Sigmoid colon (tissue), 7 donors: Measurements from ENCODE around the gene ZNF85. TPM values are rescaled to one million over a fixed set of nuclear protein-coding genes. Genes with fewer than 3 reads are reported as not detected.
"Not testable (repeated sequence)": the region's sequence is repeated elsewhere in the genome, so short reads cannot be mapped to it uniquely, and the experiment has no call there.

ENCODE experiments used
- DNase-seq: peaks from one replicate; pipeline ENCODE4 v3.0.0-alpha.2; 2019
- H3K27ac ChIP-seq, 4 donors: fragments of 200-600 bp; sonication (generic); one replicate each; pipeline ENCODE4 v1.5.1; 2016 to 2019; ENCODE audit warnings: mild to moderate bottlenecking in 1 of 4
- H3K27me3 ChIP-seq, 3 donors: fragments of 200-600 bp; sonication (generic); one replicate each; pipeline ENCODE4 v1.5.1; 2019; ENCODE audit warnings: mild to moderate bottlenecking in 1 of 3
- H3K36me3 ChIP-seq, 4 donors: fragments of 200-600 bp; sonication (generic); one replicate each; pipeline ENCODE4 v1.5.1; 2016 to 2019
- H3K4me1 ChIP-seq, 4 donors: fragments of 200-600 bp; sonication (generic); one replicate each; pipeline ENCODE4 v1.5.1; 2017 to 2019
- H3K4me3 ChIP-seq, 4 donors: fragments of 200-600 bp; sonication (generic); one replicate each; pipeline ENCODE4 v1.5.1; 2017 to 2019; ENCODE audit warnings: mild to moderate bottlenecking in 2 of 4, moderate library complexity in 1 of 4
- H3K9me3 ChIP-seq, 4 donors: fragments of 200-600 bp in 3 of 4; sonication (generic) in 3 of 4; one replicate each; pipeline versions ENCODE4 v1.5.1 to v1.6.1; 2013 to 2019
- CTCF ChIP-seq, 4 experiments: fragments of 450-650 bp in 3 of 4; fragments of 200-600 bp in 1 of 4; IDR thresholded peaks; one replicate each; pipeline ENCODE4 v1.5.1; 2016 to 2019; ENCODE audit warnings: antibody characterized with exemption in 4 of 4, mild to moderate bottlenecking in 3 of 4, moderate library complexity in 2 of 4
- EP300 ChIP-seq, 4 donors: sonication (generic); formaldehyde crosslinking; IDR thresholded peaks; one replicate each; pipeline ENCODE4 v1.6.1; 2017; ENCODE audit warnings: antibody characterized with exemption in 4 of 4
- POLR2A ChIP-seq, 2 donors: fragments of 450-650 bp; IDR thresholded peaks; one replicate each; pipeline ENCODE4 v1.6.1; 2016; ENCODE audit warnings: antibody characterized with exemption in 2 of 2, mild to moderate bottlenecking in 2 of 2, moderate library complexity in 2 of 2
- POLR2AphosphoS5 ChIP-seq, 4 donors: sonication (generic); formaldehyde crosslinking; IDR thresholded peaks; one replicate each; pipeline ENCODE4 v1.6.1; 2017; ENCODE audit warnings: antibody characterized with exemption in 4 of 4
- WGBS, 2 donors: extraction: QIAGEN DNeasy Blood & Tissue Kit; methylation state at CpG; one replicate each; pipeline ENCODE4 v1.1.7; 2013; 5-methylcytosine and 5-hydroxymethylcytosine counted together
- intact Hi-C: fragments of 100-400 bp; cut with DNase I; formaldehyde crosslinking; loops from one replicate; pipeline ENCODE4 v1.15.1; 2023
- polyA plus RNA-seq, 3 donors: library from polyadenylated mRNA; stranded (reverse); fragments of 200-250 nt; gene quantifications; one replicate each; pipeline ENCODE4 v1.2.3, GENCODE V29; 2013
- total RNA-seq, 4 donors: library from RNA; depleted of rRNA; stranded (reverse); fragments of >200 nt; gene quantifications; one replicate each; pipeline ENCODE4 v1.1.0, GENCODE V29; 2016
- donor health status: healthy with polysubstance abuse.
- donor health status: Bipolar disorder and iron deficiency.
- donor health status: healthy.

ZNF85 gene
- total and polyA plus RNA-seq, 7 donors = 1.4 to 6.1 (median 4.2) TPM

- H3K36me3 ChIP-seq = no peaks in the 10 kb centered on the region
- intact Hi-C loops = loop anchor here (10.0 kb wide), 1 partner anchor 264 kb away; the partner anchor contains the start of gene ZNF626
- WGBS, 2 donors = 86 to 90% methylated on average over 1 of the region's 1 CpG
Measured at GRCh38 chr19:20928371-20928770, 5.3 kb downstream of the ZNF85 start.

GRCh38 chr19:20936322-20936947, 13.4 kb downstream of the ZNF85 start:
- H3K4me3 ChIP-seq, H3K36me3 ChIP-seq, H3K27me3 ChIP-seq, DNase-seq, H3K4me1 ChIP-seq, intact Hi-C loops, H3K27ac ChIP-seq, H3K9me3 ChIP-seq: not testable (repeated sequence)
- WGBS, 2 donors = 93 to 94% methylated on average over 5 of the region's 5 CpGs

More at GRCh38 chr19:20928371-20928770, 5.3 kb downstream of the ZNF85 start:
- peaks cover 0 to 7% (median 0%) of the 10 kb centered on the region in 4 donors for H3K4me1 ChIP-seq
- no peak for DNase-seq
- H3K27me3 ChIP-seq = no peaks in the 10 kb centered on the region
- H3K27ac ChIP-seq = no peak overlapping the region
- TF ChIP-seq POLR2A (IDR thresholded peaks at IDR 0.05) (no peak), POLR2AphosphoS5 (IDR thresholded peaks at IDR 0.05) (no peak), EP300 (IDR thresholded peaks at IDR 0.05) (no peak), CTCF (IDR thresholded peaks at IDR 0.05) (no peak)
- H3K9me3 ChIP-seq = peaks cover 0 to 3% (median 0%) of the 10 kb centered on the region in 4 donors
- H3K4me3 ChIP-seq = no peak overlapping the region

- intact Hi-C loops, H3K4me1 ChIP-seq, DNase-seq, H3K4me3 ChIP-seq, H3K27ac ChIP-seq, H3K27me3 ChIP-seq: not testable (repeated sequence)
- Histone ChIP-seq H3K9me3 (peaks cover 0 to 13% (median 5%) of the 10 kb centered on the region in 4 donors), H3K36me3 (peaks cover 0 to 17% (median 5%) of the 10 kb centered on the region in 4 donors)
- 88 to 90% methylated on average over 39 to 41 of the region's 41 CpGs for WGBS, 2 donors
Measured at GRCh38 chr19:20952561-20953095, 29.6 kb downstream of the ZNF85 start.

- Histone ChIP-seq H3K9me3 (no peaks in the 10 kb centered on the region), H3K36me3 (no peaks in the 10 kb centered on the region), H3K4me1 (no peaks in the 10 kb centered on the region), H3K27ac (no peak overlapping the region), H3K4me3 (no peak overlapping the region), H3K27me3 (no peaks in the 10 kb centered on the region)
- TF ChIP-seq POLR2AphosphoS5 (IDR thresholded peaks at IDR 0.05) = no peak
- intact Hi-C loops = no loop called here
- WGBS, 2 donors = 45 to 48% methylated on average over 4 of the region's 4 CpGs
- DNase-seq = no peak
Measured at GRCh38 chr19:20964798-20965197, 41.7 kb downstream of the ZNF85 start.

GRCh38 chr19:20968092-20968491, 45.0 kb downstream of the ZNF85 start:
- Histone ChIP-seq H3K4me1 (no peaks in the 10 kb centered on the region), H3K27me3 (no peaks in the 10 kb centered on the region), H3K9me3 (peaks cover 0 to 3% (median 0%) of the 10 kb centered on the region in 4 donors), H3K27ac (no peak overlapping the region), H3K36me3 (no peaks in the 10 kb centered on the region), H3K4me3 (no peak overlapping the region)
- TF ChIP-seq POLR2A (IDR thresholded peaks at IDR 0.05) = no peak
- intact Hi-C loops = no loop called here
- DNase-seq = no peak
- WGBS, 2 donors = 89 to 93% methylated on average over 1 of the region's 1 CpG

- intact Hi-C loops = no loop called here
- 88 to 89% methylated on average over 3 of the region's 3 CpGs for WGBS, 2 donors
- no peak for TF ChIP-seq POLR2AphosphoS5 (IDR thresholded peaks at IDR 0.05)
- no peak for TF ChIP-seq EP300 (IDR thresholded peaks at IDR 0.05)
- no peak for TF ChIP-seq POLR2A (IDR thresholded peaks at IDR 0.05)
- no peak for TF ChIP-seq CTCF (IDR thresholded peaks at IDR 0.05)
- Histone ChIP-seq H3K27me3 (no peaks in the 10 kb centered on the region), H3K36me3 (no peaks in the 10 kb centered on the region), H3K4me3 (no peak overlapping the region), H3K4me1 (no peaks in the 10 kb centered on the region), H3K27ac (no peak overlapping the region), H3K9me3 (peaks cover 0 to 3% (median 0%) of the 10 kb centered on the region in 4 donors)
- DNase-seq = no peak
Measured at GRCh38 chr19:20969498-20969897, 46.4 kb downstream of the ZNF85 start.

- Histone ChIP-seq H3K27ac (no peak overlapping the region), H3K4me3 (no peak overlapping the region), H3K4me1 (no peaks in the 10 kb centered on the region), H3K27me3 (no peaks in the 10 kb centered on the region), H3K9me3 (peaks cover 0 to 3% (median 0%) of the 10 kb centered on the region in 4 donors), H3K36me3 (no peaks in the 10 kb centered on the region)
- DNase-seq = no peak
- WGBS, 2 donors = 68 to 92% methylated on average over 3 of the region's 3 CpGs
- intact Hi-C loops = no loop called here
- TF ChIP-seq CTCF (IDR thresholded peaks at IDR 0.05) (no peak), EP300 (IDR thresholded peaks at IDR 0.05) (no peak), POLR2A (IDR thresholded peaks at IDR 0.05) (no peak), POLR2AphosphoS5 (IDR thresholded peaks at IDR 0.05) (no peak)
Measured at GRCh38 chr19:20969898-20970297, 46.8 kb downstream of the ZNF85 start.

GRCh38 chr19:20992788-20993187, 69.7 kb downstream of the ZNF85 start:
- H3K4me3 ChIP-seq, H3K27me3 ChIP-seq, H3K27ac ChIP-seq, intact Hi-C loops, H3K4me1 ChIP-seq, DNase-seq, H3K36me3 ChIP-seq, H3K9me3 ChIP-seq: not testable (repeated sequence)
- 95 to 96% methylated on average over 2 of the region's 2 CpGs for WGBS, 2 donors
